OCI-M1 (cell line): ENCODE measurements around the gene NMRAL1.
A peak's percentile ranks its signal among the peaks of the same experiment; 100 is the strongest.

ENCODE experiments used
- DNase-seq: peaks from one replicate; lab custom pipeline; 2025; lab: John Stamatoyannopoulos, UW

NMRAL1 gene

DNA sequence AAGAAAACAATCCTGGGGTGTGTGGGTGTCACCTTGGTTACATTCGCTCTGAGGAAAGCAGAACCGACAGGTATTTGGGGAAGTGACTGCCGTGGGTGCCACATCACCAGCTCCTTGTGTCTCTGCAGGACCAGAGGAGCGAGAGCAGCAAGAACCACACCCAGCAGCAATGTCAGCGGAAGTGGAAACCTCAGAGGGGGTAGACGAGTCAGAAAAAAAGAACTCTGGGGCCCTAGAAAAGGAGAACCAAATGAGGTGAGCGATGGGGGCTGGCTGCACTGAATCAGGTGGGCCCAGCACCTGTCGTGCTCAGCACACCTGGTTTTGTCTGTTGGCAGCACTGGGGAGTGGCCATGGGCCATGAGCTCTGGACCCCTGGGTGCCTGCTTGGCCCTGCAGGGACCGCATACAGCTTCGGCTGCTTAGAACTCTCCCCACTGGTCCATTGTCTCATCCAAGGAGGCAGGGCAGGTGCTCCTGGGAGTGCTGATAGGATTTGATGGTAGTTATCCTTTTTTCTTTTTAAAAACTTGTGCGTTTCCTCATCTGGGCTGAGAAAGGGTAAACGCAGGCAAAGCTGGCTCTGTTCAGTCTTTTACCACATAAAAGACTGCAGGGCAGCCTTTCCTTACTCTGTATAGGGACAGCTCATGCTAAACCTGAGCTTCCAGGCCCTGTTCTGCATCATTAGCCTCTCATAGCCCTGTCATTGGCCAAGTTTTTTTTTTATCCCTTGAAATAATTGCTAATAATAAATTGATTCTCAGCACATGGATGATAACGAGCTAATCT, 31.1 kb upstream of the NMRAL1 start:
- DNase-seq = no peak

DNA sequence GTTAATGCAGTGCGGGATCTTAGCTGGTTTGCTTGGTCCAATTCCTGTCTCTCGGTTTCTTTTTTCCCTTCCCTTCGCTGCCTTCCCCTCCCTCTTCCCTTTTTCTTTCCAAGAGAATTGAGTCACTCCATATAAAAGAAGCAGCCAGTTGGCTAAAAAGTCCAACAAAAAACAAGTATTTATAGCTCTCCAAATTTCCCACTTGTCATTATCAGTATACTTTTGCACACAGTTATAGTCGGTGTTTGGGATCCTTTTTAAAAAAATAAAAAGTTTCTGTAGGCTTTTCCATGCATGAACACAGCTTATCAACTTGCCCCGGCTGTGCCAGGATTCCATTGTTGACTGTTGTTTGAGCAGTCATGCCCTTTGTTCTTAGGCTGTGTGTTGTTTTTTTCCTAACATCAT, 26.6 kb upstream of the NMRAL1 start:
- no peak for DNase-seq

DNA sequence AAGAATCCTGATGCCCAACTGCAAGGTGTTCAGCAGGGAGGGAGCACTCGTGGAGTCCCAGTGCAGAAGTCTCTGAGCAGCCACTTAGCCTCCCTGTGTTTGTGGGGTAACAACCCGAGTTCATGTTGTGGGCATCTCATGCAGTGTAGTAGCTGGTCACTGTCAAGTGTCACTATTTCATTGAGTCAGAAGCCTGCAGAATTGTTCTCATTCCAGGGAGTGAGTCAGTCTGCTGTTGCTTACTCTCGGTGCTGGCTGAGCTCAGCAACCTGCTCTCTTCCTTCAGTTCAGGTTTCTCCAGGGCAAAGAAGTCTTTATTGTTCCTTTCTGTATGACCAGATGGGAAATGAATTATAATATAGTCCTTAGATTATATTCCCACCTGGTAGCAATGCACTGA, 25.8 kb upstream of the NMRAL1 start:
- no peak for DNase-seq

DNA sequence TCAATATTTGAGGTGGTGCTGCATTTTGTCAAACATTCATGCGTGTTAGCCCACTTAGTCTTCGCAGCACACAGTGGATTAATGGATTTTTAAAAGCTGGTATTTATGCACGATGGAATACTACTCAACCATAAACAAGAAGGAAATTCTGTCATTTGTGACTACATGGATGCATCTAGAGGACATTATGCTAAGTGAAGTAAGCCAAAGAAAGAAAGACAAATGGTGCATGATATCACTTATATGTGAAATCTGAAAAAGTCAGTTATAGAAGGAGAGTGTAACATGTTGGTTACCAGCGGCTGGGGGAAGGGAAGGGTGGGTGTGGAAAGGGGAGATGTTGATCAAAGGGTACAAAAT, 24.8 kb upstream of the NMRAL1 start:
- DNase-seq = no peak

DNA sequence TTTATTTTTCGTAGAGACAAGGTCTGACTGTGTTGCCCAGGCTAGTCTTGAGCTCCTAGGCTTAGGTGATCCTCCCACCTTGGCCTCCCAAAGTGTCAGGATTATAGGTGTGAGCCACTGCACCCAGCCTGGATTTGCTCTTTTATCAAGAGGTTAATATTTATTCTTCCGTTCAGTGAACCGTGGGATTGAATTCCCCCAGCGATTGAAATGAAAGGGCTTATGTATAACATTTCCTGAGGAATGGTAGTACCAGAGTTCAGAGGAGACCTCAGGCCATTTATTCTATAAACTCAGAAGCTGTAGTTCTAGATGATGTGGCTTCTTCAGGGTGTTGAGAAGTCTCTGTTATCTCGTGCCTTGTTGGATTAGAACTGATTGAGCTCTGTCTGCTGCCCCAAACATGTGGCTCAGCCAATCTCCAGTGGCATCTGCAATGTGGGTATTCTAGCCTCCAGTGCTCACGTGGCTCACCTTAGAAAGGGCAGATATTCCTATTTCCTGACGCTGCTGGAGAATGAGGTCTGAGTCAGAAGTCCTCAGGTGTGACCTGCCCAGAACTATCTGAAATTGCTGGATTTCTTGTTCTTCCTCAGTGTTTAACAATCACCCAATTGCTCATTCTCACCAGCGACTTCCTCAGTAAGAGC, 24.2 kb upstream of the NMRAL1 start:
- DNase-seq = no peak

DNA sequence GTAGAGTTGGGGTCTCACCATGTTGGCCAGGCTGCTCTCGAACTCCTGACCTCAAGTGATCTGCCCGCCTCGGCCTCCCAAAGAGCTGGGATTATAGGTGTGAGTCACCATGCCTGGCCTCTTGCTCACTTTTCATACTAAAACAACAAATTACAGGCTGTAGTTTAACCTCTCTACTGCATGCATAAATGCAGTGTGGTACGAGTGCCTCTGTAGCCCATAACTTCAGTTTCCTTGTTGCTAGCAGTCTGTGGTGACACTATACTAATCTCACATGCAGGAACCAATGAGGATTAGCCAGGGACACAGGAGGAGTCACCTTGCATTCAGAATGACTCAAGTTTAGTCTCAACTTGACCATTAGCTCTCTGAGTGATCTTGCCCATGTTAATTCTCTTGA, 21.9 kb upstream of the NMRAL1 start:
- DNase-seq = no peak

DNA sequence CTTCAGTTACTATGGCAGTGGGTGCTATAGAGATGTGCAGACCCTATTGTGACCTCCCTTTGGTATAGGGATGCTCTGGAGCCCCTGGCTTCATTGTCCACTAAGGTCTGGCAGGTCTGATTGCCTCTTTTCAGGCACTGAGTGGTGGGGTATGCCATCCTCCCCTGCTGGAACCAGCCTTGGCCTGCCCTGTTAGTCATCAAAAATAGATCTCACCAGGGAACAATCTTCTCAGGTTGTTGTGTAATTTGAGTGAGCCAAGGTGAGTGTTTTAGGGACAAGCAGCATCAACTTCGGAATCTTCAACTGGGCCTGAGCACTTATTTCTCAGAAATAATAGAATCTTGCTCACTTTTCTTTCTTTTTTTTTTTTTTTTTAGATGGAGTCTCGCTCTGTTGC, 21.3 kb upstream of the NMRAL1 start:
- no peak for DNase-seq

DNA sequence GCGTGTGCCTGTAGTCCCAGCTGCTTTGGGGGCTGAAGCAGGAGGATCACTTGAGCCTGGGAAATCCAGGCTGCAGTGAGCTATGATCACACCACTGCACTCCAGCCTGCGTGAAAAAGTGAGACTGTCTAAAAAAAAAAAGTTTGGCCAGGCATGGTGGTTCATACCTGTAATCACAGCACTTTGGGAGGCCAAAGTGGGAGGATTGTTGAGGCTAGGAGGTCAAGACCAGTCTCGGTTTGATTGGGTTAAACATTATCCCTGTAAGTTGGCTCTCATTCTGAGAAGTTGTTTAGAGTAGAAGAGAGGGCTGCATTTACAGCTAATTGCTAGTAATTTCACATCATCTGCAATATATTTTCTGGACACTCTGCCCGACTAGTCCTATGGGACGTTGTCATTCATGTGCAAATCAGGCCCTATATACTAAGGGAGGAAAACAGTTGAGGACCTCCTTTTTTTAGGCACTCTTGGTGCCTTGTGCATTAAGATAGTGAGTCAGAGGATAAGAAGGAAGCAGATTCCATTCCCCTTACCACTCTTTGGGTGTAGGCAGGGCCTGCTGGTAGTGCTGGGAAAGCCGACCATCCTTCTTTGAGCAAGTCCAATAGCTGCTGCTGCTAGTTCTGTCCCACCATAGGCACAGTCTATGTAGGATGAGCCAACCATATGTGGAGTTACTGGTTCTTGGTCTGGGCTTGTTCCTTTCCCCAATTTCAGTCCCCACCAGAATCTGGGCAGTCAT, 20.5 kb upstream of the NMRAL1 start:
- no peak for DNase-seq

DNA sequence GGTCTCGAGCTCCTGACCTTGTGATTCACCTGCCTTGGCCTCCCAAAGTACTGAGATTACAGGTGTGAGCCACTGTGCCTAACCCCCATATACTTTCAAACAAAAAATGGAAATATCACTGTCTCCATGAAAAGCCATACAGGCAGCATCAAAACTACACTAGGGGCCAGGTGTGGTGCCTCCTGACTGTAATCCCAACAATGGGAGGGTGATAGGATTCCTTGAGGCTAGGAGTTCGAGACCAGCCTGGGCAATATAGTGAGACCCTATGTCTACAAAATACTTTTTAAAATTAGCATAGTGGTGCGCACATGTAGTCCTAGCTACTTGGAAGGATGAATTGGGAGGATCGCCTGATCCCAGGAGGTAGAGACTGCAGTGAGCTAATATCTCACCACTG, 17.5 kb upstream of the NMRAL1 start:
- DNase-seq = no peak

DNA sequence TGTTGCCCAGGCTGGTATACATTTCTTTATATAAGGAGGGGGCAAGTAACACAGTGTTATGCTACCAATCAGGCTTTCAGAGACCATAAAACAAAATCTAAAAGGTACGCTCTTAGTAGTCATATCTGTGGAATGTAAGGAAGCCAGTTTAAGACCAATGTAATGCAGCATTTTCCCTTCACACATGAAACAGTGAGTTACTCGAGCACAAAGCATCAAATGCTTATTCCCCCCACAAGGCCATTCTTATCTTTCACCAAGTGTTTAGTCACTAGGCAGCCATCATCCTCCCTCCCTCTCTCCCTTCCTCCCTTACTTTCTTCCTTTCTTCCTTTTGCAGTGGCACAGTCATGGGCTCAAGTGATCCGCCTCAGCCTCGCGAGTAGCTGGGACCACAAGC, 14.6 kb upstream of the NMRAL1 start:
- DNase-seq = no peak

DNA sequence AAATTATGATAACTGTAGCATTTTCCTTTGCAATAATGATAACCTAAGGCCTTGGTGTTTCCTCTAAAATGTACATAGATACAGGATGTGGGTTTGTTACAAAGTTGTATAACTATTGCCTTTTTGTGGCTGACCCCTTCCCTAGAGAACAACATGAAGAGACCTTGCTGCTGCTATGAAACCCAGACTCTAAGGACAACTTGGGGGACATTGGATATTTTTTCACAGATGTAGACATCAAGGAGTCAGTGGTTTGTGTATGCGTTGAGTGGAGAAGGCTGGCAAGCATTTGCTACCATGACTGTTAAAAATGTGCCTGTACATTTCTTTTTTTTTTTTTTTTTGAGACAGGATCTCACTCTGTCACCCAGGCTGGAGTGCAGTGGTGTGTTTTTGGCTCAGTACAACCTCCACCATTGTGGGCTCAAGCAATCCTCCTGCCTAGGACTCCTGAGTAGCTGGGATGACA, 14.1 kb upstream of the NMRAL1 start:
- no peak for DNase-seq

DNA sequence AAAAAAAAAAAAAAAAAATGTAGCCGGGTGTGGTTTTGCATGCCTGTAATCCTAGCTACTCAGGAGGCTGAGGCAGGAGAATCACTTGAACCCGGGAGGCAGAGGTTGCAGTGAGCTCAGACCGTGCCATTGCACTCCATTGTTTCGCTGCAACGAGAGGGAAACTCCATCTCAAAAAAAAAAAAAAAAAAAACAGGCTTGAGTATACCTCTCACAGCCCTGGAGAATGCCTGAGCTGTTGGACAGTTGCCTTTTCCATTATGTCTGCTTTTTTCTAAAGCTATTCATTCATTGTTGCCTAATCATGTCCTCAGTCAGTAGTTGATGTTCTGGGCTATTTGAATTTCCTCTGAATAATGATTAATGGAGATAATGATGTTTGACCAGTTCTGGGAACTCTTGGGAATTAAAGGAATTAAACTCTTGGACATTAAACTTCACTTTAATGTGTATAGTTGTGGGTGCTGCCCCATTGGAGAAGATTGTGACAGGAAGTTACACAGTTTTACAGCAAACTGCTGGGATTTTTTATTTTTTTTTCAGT, 13.6 kb upstream of the NMRAL1 start:
- DNase-seq = no peak

DNA sequence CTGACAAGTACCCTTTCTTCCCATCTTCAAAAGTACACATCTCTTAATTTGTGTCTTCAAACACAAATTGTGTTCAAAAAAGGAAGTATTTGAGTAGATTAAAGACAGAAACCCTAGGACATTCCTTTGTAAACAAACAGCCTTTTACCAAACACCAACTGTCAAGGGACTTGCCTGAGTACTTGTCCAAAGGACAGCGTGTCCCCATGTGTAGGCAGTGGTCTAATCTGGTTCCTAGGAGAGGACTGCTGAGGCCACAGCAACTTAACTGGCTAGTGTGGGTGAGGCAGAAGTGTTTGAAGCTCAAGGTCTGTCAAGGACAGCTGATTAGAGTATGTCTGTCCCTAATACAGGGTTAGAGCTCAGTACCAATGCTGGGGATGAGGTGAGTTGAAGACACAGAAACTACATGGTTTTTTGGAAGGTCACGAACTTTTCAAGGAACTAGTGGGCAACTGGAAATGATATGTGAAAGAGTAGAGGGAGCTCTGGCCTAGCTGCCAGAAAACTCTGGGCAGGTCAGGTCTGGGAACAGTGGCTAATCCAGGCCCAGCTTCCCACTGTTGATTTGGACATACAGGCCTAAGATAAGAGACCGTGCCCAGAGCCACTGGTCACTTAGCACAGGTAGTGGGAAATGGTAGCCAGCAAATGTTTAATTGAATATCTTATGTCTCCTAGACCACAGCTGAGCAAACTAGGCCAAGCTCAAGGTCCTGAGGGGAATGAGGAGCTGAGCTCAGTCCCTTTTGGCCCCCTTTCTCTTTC, 11.9 kb upstream of the NMRAL1 start:
- DNase-seq = no peak

DNA sequence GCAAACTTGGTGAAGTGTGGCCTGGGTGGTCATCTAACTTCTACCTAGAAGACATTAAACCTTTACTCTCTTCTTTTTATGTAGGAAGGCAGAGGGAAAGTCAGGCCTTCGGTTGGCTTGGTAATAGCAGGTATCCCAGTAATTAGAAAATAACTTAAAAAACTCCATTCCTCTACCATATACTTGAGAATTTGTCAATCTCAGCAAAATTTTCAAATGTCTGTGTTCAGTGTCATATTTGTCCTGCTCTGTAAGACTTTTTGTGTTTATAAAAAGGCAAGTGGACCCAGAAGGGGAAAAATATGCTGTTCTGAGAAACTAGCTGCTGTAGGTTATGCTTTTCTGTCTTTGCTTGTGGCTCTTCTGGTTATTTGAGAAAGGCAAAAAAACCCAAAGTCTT, 7.5 kb upstream of the NMRAL1 start:
- no peak for DNase-seq

DNA sequence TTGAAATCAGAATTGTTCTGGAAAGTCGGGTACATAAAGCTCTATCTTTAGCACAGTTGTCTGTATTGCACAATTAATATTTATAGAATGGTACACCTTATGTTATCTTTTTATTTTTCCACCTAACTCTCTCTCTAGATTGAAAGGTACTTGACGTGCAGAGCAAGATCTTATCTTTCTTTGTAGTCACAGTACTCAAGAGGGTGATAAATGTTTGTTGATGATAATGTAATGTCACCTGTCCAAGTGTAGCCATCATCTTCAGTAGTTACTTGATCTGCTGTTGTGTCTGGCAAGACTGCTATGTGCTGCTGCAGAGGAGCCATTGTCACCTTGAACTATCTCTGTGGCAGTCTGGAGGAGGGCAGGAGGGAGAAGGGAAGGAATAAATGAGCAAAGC, 7.1 kb upstream of the NMRAL1 start:
- no peak for DNase-seq

DNA sequence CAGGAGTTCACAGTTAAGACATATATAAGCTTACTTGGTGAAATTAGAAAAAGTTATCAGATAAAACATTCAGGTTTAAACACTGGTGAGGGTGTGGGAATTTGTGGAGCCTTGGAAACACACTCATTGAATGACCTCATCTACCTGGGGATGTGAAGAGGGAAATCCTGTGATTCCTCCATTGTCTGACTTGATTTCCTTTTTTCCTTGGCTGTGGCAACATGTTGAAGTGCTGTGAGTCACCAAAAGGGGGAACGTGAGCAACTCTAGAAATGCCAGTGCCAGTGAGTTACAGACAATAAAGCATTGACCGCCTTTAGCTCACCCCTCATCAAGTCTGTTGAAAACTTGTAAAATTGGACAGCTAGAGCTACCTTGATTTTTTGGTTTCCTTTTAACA, 3.5 kb upstream of the NMRAL1 start:
- DNase-seq = peak; percentile 26

DNA sequence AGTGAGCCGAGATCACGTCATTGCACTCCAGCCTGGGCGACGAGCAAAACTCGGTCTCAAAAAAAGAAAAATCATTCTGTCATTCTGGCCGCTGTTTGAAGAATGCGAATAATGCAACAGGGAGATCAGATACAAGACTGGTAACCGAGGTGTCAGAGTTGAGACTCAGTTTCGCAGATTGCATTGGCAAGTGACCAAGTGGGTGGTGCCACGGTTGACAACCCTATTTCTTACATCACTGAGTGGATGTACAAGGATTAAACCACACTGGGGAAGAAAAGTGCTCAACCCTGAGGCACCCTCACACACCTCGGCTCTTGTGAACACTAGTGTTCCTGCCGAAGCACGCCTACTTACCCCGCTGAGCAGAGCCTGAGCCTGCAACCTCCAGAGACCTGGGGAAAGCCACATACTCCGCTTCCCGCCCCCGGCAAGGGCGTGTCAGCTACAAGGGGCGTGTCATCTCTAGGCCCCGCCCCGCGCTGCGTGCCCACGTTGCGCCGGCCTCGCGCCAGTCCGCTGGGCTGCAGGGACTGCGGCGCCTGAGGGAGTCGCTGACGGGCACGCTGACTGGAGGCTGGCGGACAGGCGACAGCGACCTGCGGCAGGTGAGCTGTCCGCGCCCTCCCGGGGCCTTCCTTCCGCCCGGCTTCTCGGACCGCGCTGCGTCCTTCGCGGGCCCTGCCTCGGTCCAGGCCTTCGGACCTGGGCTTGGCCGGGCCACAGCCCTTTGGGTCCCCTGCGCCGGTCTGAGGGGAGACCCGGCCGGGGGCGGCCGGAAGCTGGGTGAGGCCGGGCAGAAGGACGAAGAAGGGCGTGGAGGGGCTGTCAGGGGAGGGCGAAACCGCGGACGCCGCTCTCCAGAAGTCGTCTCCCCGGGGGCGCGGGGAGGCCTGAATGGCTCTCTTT, 1.7 kb upstream of the NMRAL1 start, which contains the start of gene HMOX2:
Gene HMOX2, plus strand, starts transcription at position 519 of the 909 bp plus-strand sequence. CDS start 29,127 bp downstream, outside the sequence.
- DNase-seq = peak; percentile 97

DNA sequence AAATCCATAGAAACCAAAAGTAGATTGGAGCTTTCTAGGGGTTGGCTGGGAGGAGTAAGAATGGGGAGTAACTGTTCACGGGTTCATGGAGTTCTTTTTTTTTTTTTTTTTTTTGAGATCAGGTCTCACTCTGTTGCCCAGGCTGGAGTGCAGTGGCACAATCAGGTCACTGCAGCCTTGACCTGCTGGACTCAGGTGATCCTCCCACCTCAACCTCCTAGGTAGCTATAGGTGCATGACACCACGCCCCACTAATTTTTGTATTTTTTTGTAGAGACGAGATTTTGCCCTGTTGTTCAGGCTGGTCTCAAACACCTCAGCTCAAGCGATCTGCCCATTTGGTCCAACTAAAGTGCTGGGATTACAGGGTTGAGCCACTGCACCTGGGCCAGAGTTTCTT, 1.5 kb downstream of the NMRAL1 start:
- no peak for DNase-seq

DNA sequence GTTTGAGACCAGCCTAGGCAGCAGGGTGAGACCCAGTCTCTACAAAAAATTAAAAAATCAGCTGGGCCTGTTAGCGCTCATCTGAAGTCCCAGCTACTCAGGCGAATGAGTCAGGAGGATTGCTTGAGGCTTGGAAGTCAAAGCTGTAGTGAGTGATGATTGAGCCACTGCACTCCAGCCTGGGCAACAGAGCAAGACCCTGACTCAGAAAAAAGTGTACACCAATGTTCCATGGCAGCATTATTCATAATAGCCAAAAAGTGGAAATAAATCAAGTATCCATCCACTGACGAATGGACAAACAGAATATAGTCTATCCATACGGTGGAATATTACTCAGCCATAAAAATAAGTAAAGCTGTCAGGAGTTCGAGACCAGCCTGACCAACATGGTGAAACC, 2.6 kb downstream of the NMRAL1 start:
- DNase-seq = no peak

DNA sequence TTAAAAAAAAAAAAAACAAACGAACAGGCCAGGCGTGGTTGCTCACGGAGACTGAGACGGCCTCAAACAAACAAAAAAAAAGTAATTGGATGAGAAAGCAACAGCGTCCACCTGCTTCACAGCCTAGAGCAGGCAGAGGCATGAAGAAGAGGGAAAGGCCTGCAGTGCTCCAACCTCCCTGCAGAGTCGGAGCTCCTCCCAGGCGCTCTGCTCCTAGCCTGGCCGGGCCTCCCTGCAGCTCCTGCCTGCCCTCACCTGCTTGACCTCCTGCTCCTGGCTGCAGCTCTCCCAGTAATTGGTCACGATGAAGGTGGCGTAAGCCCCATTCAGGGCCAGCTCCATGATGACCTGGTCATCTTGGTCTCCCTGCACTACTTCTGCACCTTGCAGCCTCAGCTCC, 5.5 kb downstream of the NMRAL1 start:
- DNase-seq = no peak

DNA sequence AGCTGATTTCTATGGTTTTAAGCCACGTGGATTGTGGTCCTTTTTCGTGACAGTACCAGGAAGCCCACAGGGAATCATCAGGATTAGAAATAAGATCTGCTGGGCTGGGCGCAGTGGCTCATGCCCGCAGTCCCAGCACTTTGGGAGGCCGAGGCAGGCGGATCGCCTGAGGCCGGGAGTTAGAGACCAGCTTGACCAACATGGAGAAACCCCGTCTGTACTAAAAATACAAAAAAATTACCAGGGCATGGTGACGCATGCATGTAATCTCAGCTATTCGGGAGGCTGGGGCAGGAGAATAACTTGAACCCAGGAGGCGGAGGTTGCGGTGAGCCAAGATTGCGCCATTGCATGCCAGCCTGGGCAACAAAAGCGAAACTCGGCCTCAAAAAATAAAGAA, 6.5 kb downstream of the NMRAL1 start:
- no peak for DNase-seq
